GM18505 (cell line): ENCODE measurements around the gene RAB11FIP4.

Experiments
- ATAC-seq: cut with Tn5 transposase; IDR thresholded peaks from one replicate; pipeline ENCODE4 v1.9.1; 2021; ENCODE audit not compliant: unreplicated experiment
- POLR2A ChIP-seq: IDR thresholded peaks from 4 replicates; pipeline ENCODE4 v1.6.1; 2011; ENCODE audit warnings: borderline replicate concordance; ENCODE audit not compliant: insufficient read depth, insufficient read length; ENCODE audit errors: extremely low read depth

The RAB11FIP4 gene

GRCh38 chr17:31499771-31500554, 108.5 kb downstream of the RAB11FIP4 start:
- no peak for ATAC-seq
- no peak for TF ChIP-seq POLR2A

GRCh38 chr17:31506517-31506916, 115.0 kb downstream of the RAB11FIP4 start:
- no peak for ATAC-seq
- no peak for TF ChIP-seq POLR2A

GRCh38 chr17:31508288-31509094, 117.0 kb downstream of the RAB11FIP4 start:
- peak; percentile 57 for ATAC-seq
- TF ChIP-seq POLR2A = peak; percentile 55

- peak; percentile 20 for ATAC-seq
Measured at GRCh38 chr17:31509095-31509804, 117.8 kb downstream of the RAB11FIP4 start.

GRCh38 chr17:31509805-31510177, 118.3 kb downstream of the RAB11FIP4 start:
- no peak for ATAC-seq
- TF ChIP-seq POLR2A = no peak

More at GRCh38 chr17:31509095-31509804, 117.8 kb downstream of the RAB11FIP4 start:
- no peak for TF ChIP-seq POLR2A

- ATAC-seq = no peak
- no peak for TF ChIP-seq POLR2A
Measured at GRCh38 chr17:31510308-31511194, 119.1 kb downstream of the RAB11FIP4 start.

GRCh38 chr17:31511195-31511578, 119.7 kb downstream of the RAB11FIP4 start:
- no peak for TF ChIP-seq POLR2A
- no peak for ATAC-seq

- no peak for ATAC-seq
- no peak for TF ChIP-seq POLR2A
Measured at GRCh38 chr17:31511580-31511979, 120.1 kb downstream of the RAB11FIP4 start.

- ATAC-seq = no peak
Measured at GRCh38 chr17:31512104-31512740, 120.7 kb downstream of the RAB11FIP4 start.

GRCh38 chr17:31512796-31513195, 121.3 kb downstream of the RAB11FIP4 start:
- no peak for ATAC-seq
- TF ChIP-seq POLR2A = no peak

More at GRCh38 chr17:31512104-31512740, 120.7 kb downstream of the RAB11FIP4 start:
- TF ChIP-seq POLR2A = no peak

GRCh38 chr17:31513731-31514427, 122.4 kb downstream of the RAB11FIP4 start:
- ATAC-seq = no peak
- TF ChIP-seq POLR2A = no peak
